GM18870 (cell line): ENCODE results near the gene TSHR.

Experiments used
- ATAC-seq: cut with Tn5 transposase; IDR thresholded peaks from one replicate; pipeline ENCODE4 v1.9.1; 2021; ENCODE audit warnings: moderate library complexity; ENCODE audit not compliant: unreplicated experiment

TSHR gene

GRCh38 chr14:81172881-81173280 is 217.5 kb downstream of the TSHR start:
- peak; percentile 23 for ATAC-seq

- ATAC-seq = no peak
These were observed 220.8 kb downstream of the TSHR start for GRCh38 chr14:81176241-81176640.

GRCh38 chr14:81177225-81177624 is 221.8 kb downstream of the TSHR start:
- ATAC-seq = no peak

- no peak for ATAC-seq
These were observed 222.6 kb downstream of the TSHR start for GRCh38 chr14:81178063-81178462.

- no peak for ATAC-seq
These were observed 224.2 kb downstream of the TSHR start for GRCh38 chr14:81179631-81180030.

- ATAC-seq = peak; percentile 94
These were observed 232.6 kb downstream of the TSHR start for GRCh38 chr14:81187832-81188522.

- no peak for ATAC-seq
These were observed 237.2 kb downstream of the TSHR start for GRCh38 chr14:81192594-81192993.

- ATAC-seq = no peak
These were observed 238.7 kb downstream of the TSHR start for GRCh38 chr14:81193924-81194633.
